ENCODE data around the gene RASA3. TPM values are rescaled to one million over a fixed set of nuclear protein-coding genes. Genes with fewer than 3 reads are reported as not detected.
"Not testable (repeated sequence)": the region's sequence is repeated elsewhere in the genome, so short reads cannot be mapped to it uniquely, and the experiment has no call there.

The RASA3 gene
- 10 to 100 TPM; 28.1 to 73.4 (median 56.8) TPM for total RNA-seq

GRCh38 chr13:114132419-114133121 is at the start of gene RASA3:
Gene RASA3, minus strand, starts transcription at chr13:114132623. Its CDS starts 134 bp downstream, at chr13:114132489.
- ATAC-seq (ENCODE audit: low FRiP score), result peak; percentile 91
- no peak for TF ChIP-seq CTCF (IDR thresholded peaks at IDR 0.05)
- DNase-seq (ENCODE audit: low spot score), result no peak

GRCh38 chr13:114179087-114179658 is 46.8 kb upstream of the RASA3 start, which contains the start of gene CFAP97D2:
Gene CFAP97D2, plus strand, starts transcription at chr13:114179257. Its CDS starts 74 bp downstream, at chr13:114179331.
- TF ChIP-seq CTCF (IDR thresholded peaks at IDR 0.05), result no peak
- ATAC-seq (ENCODE audit: low FRiP score) (no peak), DNase-seq (ENCODE audit: low spot score) (no peak)

GRCh38 chr13:114177245-114178010 is 45.0 kb upstream of the RASA3 start:
- no peak for ATAC-seq (ENCODE audit: low FRiP score)
- no peak for DNase-seq (ENCODE audit: low spot score)
- no peak for TF ChIP-seq CTCF (IDR thresholded peaks at IDR 0.05)

- ATAC-seq (ENCODE audit: low FRiP score); DNase-seq (ENCODE audit: low spot score): not testable (repeated sequence)
Measured at GRCh38 chr13:114176359-114176902, 44.0 kb upstream of the RASA3 start.

GRCh38 chr13:114174529-114174961 is 42.1 kb upstream of the RASA3 start:
- no peak for TF ChIP-seq CTCF (IDR thresholded peaks at IDR 0.05)
- DNase-seq (ENCODE audit: low spot score), result no peak
- no peak for ATAC-seq (ENCODE audit: low FRiP score)

- no peak for TF ChIP-seq CTCF (IDR thresholded peaks at IDR 0.05)
- DNase-seq (ENCODE audit: low spot score) (no peak), ATAC-seq (ENCODE audit: low FRiP score) (peak; percentile 37)
Measured at GRCh38 chr13:114173745-114174144, 41.3 kb upstream of the RASA3 start.

GRCh38 chr13:114173272-114173671 is 40.8 kb upstream of the RASA3 start:
- DNase-seq (ENCODE audit: low spot score) (no peak), ATAC-seq (ENCODE audit: low FRiP score) (no peak)
- TF ChIP-seq CTCF (IDR thresholded peaks at IDR 0.05), result no peak
